ENCODE data around the gene NARS2.
"Not testable (repeated sequence)": the region's sequence is repeated elsewhere in the genome, so short reads cannot be mapped to it uniquely, and the experiment has no call there.

The NARS2 gene

GRCh38 chr11:78572394-78572793, 2.3 kb downstream of the NARS2 start:
- Histone ChIP-seq H3K4me3 (no peak overlapping the region), H3K9ac (ENCODE audit: insufficient read length) (no peak overlapping the region), H3K9me3 (ENCODE audit: low read depth, low read length) (no peaks in the 10 kb centered on the region), H3K36me3 (ENCODE audit: insufficient read depth, low read length) (peaks cover 51% of the 10 kb centered on the region), H3K27ac (no peak overlapping the region)
- TF ChIP-seq EZH2 (IDR thresholded peaks at IDR 0.05) (no peak), FOXP2 (optimal IDR thresholded peaks at IDR 0.05; ENCODE audit: control extremely low read depth, extremely low read length, insufficient read depth) (no peak), POLR2AphosphoS5 (IDR thresholded peaks at IDR 0.05; ENCODE audit: borderline replicate concordance, low read depth, low read length) (no peak)
- DNase-seq (ENCODE audit: low read depth, low spot score), result no peak

GRCh38 chr11:78570031-78570430, 4.6 kb downstream of the NARS2 start:
- no peak overlapping the region for H3K27ac ChIP-seq
- H3K4me3 ChIP-seq, result no peak overlapping the region
- TF ChIP-seq FOXP2 (optimal IDR thresholded peaks at IDR 0.05; ENCODE audit: control extremely low read depth, extremely low read length, insufficient read depth) (no peak), EZH2 (IDR thresholded peaks at IDR 0.05) (no peak), POLR2AphosphoS5 (IDR thresholded peaks at IDR 0.05; ENCODE audit: borderline replicate concordance, low read depth, low read length) (no peak)
- H3K9me3 ChIP-seq (ENCODE audit: low read depth, low read length), result no peaks in the 10 kb centered on the region
- no peak overlapping the region for H3K9ac ChIP-seq (ENCODE audit: insufficient read length)
- H3K36me3 ChIP-seq (ENCODE audit: insufficient read depth, low read length), result peaks cover 75% of the 10 kb centered on the region
- DNase-seq (ENCODE audit: low read depth, low spot score), result no peak

GRCh38 chr11:78567209-78567608, 7.5 kb downstream of the NARS2 start:
- H3K4me3 ChIP-seq, result no peak overlapping the region
- TF ChIP-seq POLR2AphosphoS5 (IDR thresholded peaks at IDR 0.05; ENCODE audit: borderline replicate concordance, low read depth, low read length) (no peak), EZH2 (IDR thresholded peaks at IDR 0.05) (no peak), FOXP2 (optimal IDR thresholded peaks at IDR 0.05; ENCODE audit: control extremely low read depth, extremely low read length, insufficient read depth) (no peak)
- H3K36me3 ChIP-seq (ENCODE audit: insufficient read depth, low read length), result peaks cover 77% of the 10 kb centered on the region
- DNase-seq (ENCODE audit: low read depth, low spot score), result no peak
- no peaks in the 10 kb centered on the region for H3K9me3 ChIP-seq (ENCODE audit: low read depth, low read length)
- H3K9ac ChIP-seq (ENCODE audit: insufficient read length), result peak overlapping the region; percentile 8
- H3K27ac ChIP-seq, result no peak overlapping the region

- DNase-seq (ENCODE audit: low read depth, low spot score), result peak; percentile 60
- Histone ChIP-seq H3K36me3 (ENCODE audit: insufficient read depth, low read length) (peaks cover 60% of the 10 kb centered on the region), H3K9ac (ENCODE audit: insufficient read length) (no peak overlapping the region)
Measured at GRCh38 chr11:78564490-78565467, 9.9 kb downstream of the NARS2 start.

GRCh38 chr11:78564037-78564436, 10.6 kb downstream of the NARS2 start:
- not testable (repeated sequence) for H3K4me3 ChIP-seq; H3K9ac ChIP-seq (ENCODE audit: insufficient read length); H3K27ac ChIP-seq; DNase-seq (ENCODE audit: low read depth, low spot score); H3K9me3 ChIP-seq (ENCODE audit: low read depth, low read length)
- peaks cover 62% of the 10 kb centered on the region for H3K36me3 ChIP-seq (ENCODE audit: insufficient read depth, low read length)

More at GRCh38 chr11:78564490-78565467, 9.9 kb downstream of the NARS2 start:
- TF ChIP-seq EZH2 (IDR thresholded peaks at IDR 0.05) (no peak), FOXP2 (optimal IDR thresholded peaks at IDR 0.05; ENCODE audit: control extremely low read depth, extremely low read length, insufficient read depth) (no peak), POLR2AphosphoS5 (IDR thresholded peaks at IDR 0.05; ENCODE audit: borderline replicate concordance, low read depth, low read length) (no peak)
- H3K4me3 ChIP-seq, result no peak overlapping the region
- H3K27ac ChIP-seq, result peak overlapping the region; percentile 10; the same call in 1 of the 2 replicates
- H3K9me3 ChIP-seq (ENCODE audit: low read depth, low read length), result no peaks in the 10 kb centered on the region

GRCh38 chr11:78563090-78563489, 11.6 kb downstream of the NARS2 start:
- Histone ChIP-seq H3K36me3 (ENCODE audit: insufficient read depth, low read length) (peaks cover 60% of the 10 kb centered on the region), H3K9ac (ENCODE audit: insufficient read length) (peak overlapping the region; percentile 52), H3K27ac (peak overlapping the region; percentile 78)
- H3K9me3 ChIP-seq (ENCODE audit: low read depth, low read length); DNase-seq (ENCODE audit: low read depth, low spot score); H3K4me3 ChIP-seq: not testable (repeated sequence)

GRCh38 chr11:78562398-78562797, 12.3 kb downstream of the NARS2 start:
- Histone ChIP-seq H3K27ac (peak overlapping the region; percentile 78), H3K9ac (ENCODE audit: insufficient read length) (peak overlapping the region; percentile 52), H3K36me3 (ENCODE audit: insufficient read depth, low read length) (peaks cover 56% of the 10 kb centered on the region), H3K4me3 (no peak overlapping the region), H3K9me3 (ENCODE audit: low read depth, low read length) (no peaks in the 10 kb centered on the region)
- TF ChIP-seq EZH2 (IDR thresholded peaks at IDR 0.05) (no peak), POLR2AphosphoS5 (IDR thresholded peaks at IDR 0.05; ENCODE audit: borderline replicate concordance, low read depth, low read length) (no peak), FOXP2 (optimal IDR thresholded peaks at IDR 0.05; ENCODE audit: control extremely low read depth, extremely low read length, insufficient read depth) (no peak)
- DNase-seq (ENCODE audit: low read depth, low spot score), result no peak

GRCh38 chr11:78560826-78561484, 13.7 kb downstream of the NARS2 start:
- H3K27ac ChIP-seq, result peak overlapping the region; percentile 54
- DNase-seq (ENCODE audit: low read depth, low spot score), result no peak
- H3K4me3 ChIP-seq, result peak overlapping the region; percentile 50
- H3K9me3 ChIP-seq (ENCODE audit: low read depth, low read length), result no peaks in the 10 kb centered on the region
- peaks cover 56% of the 10 kb centered on the region for H3K36me3 ChIP-seq (ENCODE audit: insufficient read depth, low read length)
- TF ChIP-seq EZH2 (IDR thresholded peaks at IDR 0.05), result no peak
- TF ChIP-seq FOXP2 (optimal IDR thresholded peaks at IDR 0.05; ENCODE audit: control extremely low read depth, extremely low read length, insufficient read depth), result no peak
- TF ChIP-seq POLR2AphosphoS5 (IDR thresholded peaks at IDR 0.05; ENCODE audit: borderline replicate concordance, low read depth, low read length), result no peak
- peak overlapping the region; percentile 59 for H3K9ac ChIP-seq (ENCODE audit: insufficient read length)
